ENCODE data around the gene PALD1.

The PALD1 gene

GRCh38 chr10:70441895-70442309 lies 36.7 kb upstream of the PALD1 start:
- H3K9ac ChIP-seq (ENCODE audit: low read depth, low read length) = peak overlapping the region; percentile 72
- H3K4me1 ChIP-seq (ENCODE audit: insufficient read depth, low read length) = peaks cover 26% of the 10 kb centered on the region
- H3K36me3 ChIP-seq (ENCODE audit: insufficient read depth, low read depth, low read length) = no peaks in the 10 kb centered on the region
- H3K4me3 ChIP-seq (ENCODE audit: low read length) = peak overlapping the region; percentile 72
- H3K27ac ChIP-seq (ENCODE audit: low read length) = no peak overlapping the region
- peaks cover 77% of the 10 kb centered on the region for H3K27me3 ChIP-seq (ENCODE audit: insufficient read depth, low read length)
- no peaks in the 10 kb centered on the region for H3K9me3 ChIP-seq (ENCODE audit: insufficient read depth, low read depth, low read length)

- H3K27ac ChIP-seq (ENCODE audit: low read length) = no peak overlapping the region
- peaks cover 77% of the 10 kb centered on the region for H3K27me3 ChIP-seq (ENCODE audit: insufficient read depth, low read length)
- H3K36me3 ChIP-seq (ENCODE audit: insufficient read depth, low read depth, low read length) = no peaks in the 10 kb centered on the region
- peaks cover 26% of the 10 kb centered on the region for H3K4me1 ChIP-seq (ENCODE audit: insufficient read depth, low read length)
- H3K9ac ChIP-seq (ENCODE audit: low read depth, low read length) = peak overlapping the region; percentile 72
- no peaks in the 10 kb centered on the region for H3K9me3 ChIP-seq (ENCODE audit: insufficient read depth, low read depth, low read length)
- peak overlapping the region; percentile 72 for H3K4me3 ChIP-seq (ENCODE audit: low read length)
Observed at GRCh38 chr10:70442332-70442988, 36.1 kb upstream of the PALD1 start.

- H3K4me3 ChIP-seq (ENCODE audit: low read length) = no peak overlapping the region
- no peaks in the 10 kb centered on the region for H3K36me3 ChIP-seq (ENCODE audit: insufficient read depth, low read depth, low read length)
- H3K27me3 ChIP-seq (ENCODE audit: insufficient read depth, low read length) = peaks cover 61% of the 10 kb centered on the region
- H3K9ac ChIP-seq (ENCODE audit: low read depth, low read length) = no peak overlapping the region
- H3K9me3 ChIP-seq (ENCODE audit: insufficient read depth, low read depth, low read length) = no peaks in the 10 kb centered on the region
- H3K4me1 ChIP-seq (ENCODE audit: insufficient read depth, low read length) = peaks cover 26% of the 10 kb centered on the region
- H3K27ac ChIP-seq (ENCODE audit: low read length) = no peak overlapping the region
Observed at GRCh38 chr10:70444744-70445143, 33.8 kb upstream of the PALD1 start.

- Histone ChIP-seq H3K27me3 (ENCODE audit: insufficient read depth, low read length) (peaks cover 48% of the 10 kb centered on the region), H3K9ac (ENCODE audit: low read depth, low read length) (no peak overlapping the region), H3K27ac (ENCODE audit: low read length) (no peak overlapping the region), H3K4me1 (ENCODE audit: insufficient read depth, low read length) (peaks cover 26% of the 10 kb centered on the region), H3K4me3 (ENCODE audit: low read length) (no peak overlapping the region), H3K9me3 (ENCODE audit: insufficient read depth, low read depth, low read length) (no peaks in the 10 kb centered on the region), H3K36me3 (ENCODE audit: insufficient read depth, low read depth, low read length) (no peaks in the 10 kb centered on the region)
Observed at GRCh38 chr10:70445718-70446657, 32.6 kb upstream of the PALD1 start.

GRCh38 chr10:70448236-70448635 lies 30.3 kb upstream of the PALD1 start:
- no peaks in the 10 kb centered on the region for H3K36me3 ChIP-seq (ENCODE audit: insufficient read depth, low read depth, low read length)
- no peak overlapping the region for H3K9ac ChIP-seq (ENCODE audit: low read depth, low read length)
- no peak overlapping the region for H3K27ac ChIP-seq (ENCODE audit: low read length)
- no peaks in the 10 kb centered on the region for H3K9me3 ChIP-seq (ENCODE audit: insufficient read depth, low read depth, low read length)
- H3K27me3 ChIP-seq (ENCODE audit: insufficient read depth, low read length) = peaks cover 26% of the 10 kb centered on the region
- H3K4me1 ChIP-seq (ENCODE audit: insufficient read depth, low read length) = peaks cover 11% of the 10 kb centered on the region
- H3K4me3 ChIP-seq (ENCODE audit: low read length) = no peak overlapping the region

- Histone ChIP-seq H3K9ac (ENCODE audit: low read depth, low read length) (no peak overlapping the region), H3K4me3 (ENCODE audit: low read length) (peak overlapping the region; percentile 44; the same call in 1 of the 2 replicates), H3K9me3 (ENCODE audit: insufficient read depth, low read depth, low read length) (no peaks in the 10 kb centered on the region), H3K27me3 (ENCODE audit: insufficient read depth, low read length) (peaks cover 66% of the 10 kb centered on the region), H3K27ac (ENCODE audit: low read length) (no peak overlapping the region), H3K36me3 (ENCODE audit: insufficient read depth, low read depth, low read length) (no peaks in the 10 kb centered on the region), H3K4me1 (ENCODE audit: insufficient read depth, low read length) (peaks cover 22% of the 10 kb centered on the region)
Observed at GRCh38 chr10:70455213-70455630, 23.3 kb upstream of the PALD1 start.

- Histone ChIP-seq H3K4me1 (ENCODE audit: insufficient read depth, low read length) (peaks cover 24% of the 10 kb centered on the region), H3K27ac (ENCODE audit: low read length) (no peak overlapping the region), H3K36me3 (ENCODE audit: insufficient read depth, low read depth, low read length) (no peaks in the 10 kb centered on the region), H3K4me3 (ENCODE audit: low read length) (peak overlapping the region; percentile 44), H3K9me3 (ENCODE audit: insufficient read depth, low read depth, low read length) (no peaks in the 10 kb centered on the region), H3K9ac (ENCODE audit: low read depth, low read length) (no peak overlapping the region), H3K27me3 (ENCODE audit: insufficient read depth, low read length) (peaks cover 76% of the 10 kb centered on the region)
Observed at GRCh38 chr10:70456164-70456563, 22.4 kb upstream of the PALD1 start.

GRCh38 chr10:70457759-70458305 lies 20.7 kb upstream of the PALD1 start:
- H3K4me3 ChIP-seq (ENCODE audit: low read length) = peak overlapping the region; percentile 63

GRCh38 chr10:70458329-70459060 lies 20.1 kb upstream of the PALD1 start:
- peak overlapping the region; percentile 38; the same call in 1 of the 2 replicates for H3K9ac ChIP-seq (ENCODE audit: low read depth, low read length)
- no peaks in the 10 kb centered on the region for H3K36me3 ChIP-seq (ENCODE audit: insufficient read depth, low read depth, low read length)
- H3K9me3 ChIP-seq (ENCODE audit: insufficient read depth, low read depth, low read length) = no peaks in the 10 kb centered on the region
- peaks cover 78% of the 10 kb centered on the region for H3K27me3 ChIP-seq (ENCODE audit: insufficient read depth, low read length)
- peak overlapping the region; percentile 63 for H3K4me3 ChIP-seq (ENCODE audit: low read length)
- no peak overlapping the region for H3K27ac ChIP-seq (ENCODE audit: low read length)
- peaks cover 24% of the 10 kb centered on the region for H3K4me1 ChIP-seq (ENCODE audit: insufficient read depth, low read length)

More at GRCh38 chr10:70457759-70458305, 20.7 kb upstream of the PALD1 start:
- H3K27me3 ChIP-seq (ENCODE audit: insufficient read depth, low read length) = peaks cover 78% of the 10 kb centered on the region
- no peaks in the 10 kb centered on the region for H3K36me3 ChIP-seq (ENCODE audit: insufficient read depth, low read depth, low read length)
- no peak overlapping the region for H3K27ac ChIP-seq (ENCODE audit: low read length)
- H3K9ac ChIP-seq (ENCODE audit: low read depth, low read length) = no peak overlapping the region
- no peaks in the 10 kb centered on the region for H3K9me3 ChIP-seq (ENCODE audit: insufficient read depth, low read depth, low read length)
- H3K4me1 ChIP-seq (ENCODE audit: insufficient read depth, low read length) = peaks cover 24% of the 10 kb centered on the region

GRCh38 chr10:70459061-70459773 lies 19.4 kb upstream of the PALD1 start:
- Histone ChIP-seq H3K4me3 (ENCODE audit: low read length) (peak overlapping the region; percentile 63), H3K9me3 (ENCODE audit: insufficient read depth, low read depth, low read length) (no peaks in the 10 kb centered on the region), H3K27me3 (ENCODE audit: insufficient read depth, low read length) (peaks cover 71% of the 10 kb centered on the region), H3K27ac (ENCODE audit: low read length) (no peak overlapping the region), H3K4me1 (ENCODE audit: insufficient read depth, low read length) (peaks cover 24% of the 10 kb centered on the region), H3K9ac (ENCODE audit: low read depth, low read length) (peak overlapping the region; percentile 39; the same call in 1 of the 2 replicates), H3K36me3 (ENCODE audit: insufficient read depth, low read depth, low read length) (no peaks in the 10 kb centered on the region)

Data from iPS-20b (cell line).